KMS-11 (cell line): ENCODE data around the gene LRRC14B.

Experiments used
- H2AFZ ChIP-seq: fragments of 200-600 bp; sonication (generic); 2 replicates; pipeline ENCODE4 v1.6.1; 2016; ENCODE audit warnings: antibody characterized with exemption, mixed run types, low read depth
- H3K27ac ChIP-seq: fragments of 200-600 bp; sonication (generic); 2 replicates; pipeline ENCODE4 v1.6.1; 2016; ENCODE audit warnings: mild to moderate bottlenecking, mixed run types
- H3K27me3 ChIP-seq: fragments of 200-600 bp; sonication (generic); 2 replicates; pipeline ENCODE4 v1.6.1; 2017; ENCODE audit warnings: mild to moderate bottlenecking, low read depth, mixed run types, moderate library complexity; ENCODE audit not compliant: insufficient read depth
- H3K36me3 ChIP-seq: fragments of 200-600 bp; sonication (generic); 2 replicates; pipeline ENCODE4 v1.6.1; 2017; ENCODE audit warnings: mild to moderate bottlenecking, mixed run types; ENCODE audit not compliant: insufficient read depth
- H3K4me1 ChIP-seq: fragments of 200-600 bp; sonication (generic); 2 replicates; pipeline ENCODE4 v1.6.1; 2016; ENCODE audit warnings: mild to moderate bottlenecking, low read depth, mixed run types; ENCODE audit not compliant: poor library complexity, severe bottlenecking
- H3K4me2 ChIP-seq: fragments of 200-600 bp; sonication (generic); 2 replicates; pipeline ENCODE4 v1.7.0; 2016; ENCODE audit warnings: mild to moderate bottlenecking, mixed run types
- H3K4me3 ChIP-seq: fragments of 200-600 bp; sonication (generic); IDR thresholded peaks from 2 replicates; pipeline ENCODE4 v1.6.1; 2017; ENCODE audit warnings: low read depth, low read length, mixed read lengths; ENCODE audit not compliant: insufficient read depth
- H3K79me2 ChIP-seq: fragments of 200-600 bp; sonication (generic); 2 replicates; pipeline ENCODE4 v1.6.1; 2016; ENCODE audit warnings: low read depth, mixed run types; ENCODE audit not compliant: insufficient read depth
- H3K9ac ChIP-seq: fragments of 200-600 bp; sonication (generic); 2 replicates; pipeline ENCODE4 v1.6.1; 2016; ENCODE audit warnings: mild to moderate bottlenecking, mixed run types
- H4K20me1 ChIP-seq: fragments of 200-600 bp; sonication (generic); 2 replicates; pipeline ENCODE4 v1.6.1; 2016; ENCODE audit warnings: mild to moderate bottlenecking, mixed run types; ENCODE audit not compliant: insufficient read depth
- TF ChIP-seq, protein P1 (sequence below): fragments of 200-600 bp; sonication (generic); conservative IDR thresholded peaks from 2 replicates; pipeline ENCODE4 v1.6.1; 2017; ENCODE audit warnings: low read depth, mild to moderate bottlenecking, antibody characterized with exemption, low read length, moderate library complexity, mixed read lengths

The LRRC14B gene

DNA sequence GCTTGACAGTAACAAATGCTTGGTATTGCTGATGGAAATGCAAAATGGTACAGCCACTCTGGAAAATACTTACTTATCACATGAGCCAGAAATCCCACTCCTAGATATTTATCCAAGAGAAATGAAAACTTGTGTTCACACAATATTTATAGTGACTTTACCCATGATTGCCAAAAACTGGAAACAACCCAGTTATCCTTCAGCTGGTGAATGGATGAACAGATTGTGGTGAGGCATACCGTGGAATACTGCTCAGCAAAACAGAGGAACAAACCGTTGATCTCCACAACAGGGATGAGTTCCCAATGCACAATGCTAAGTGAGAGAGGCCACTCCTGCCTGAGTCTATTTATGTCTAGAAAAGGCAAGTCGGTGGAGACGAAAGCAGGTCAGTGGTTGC, 40.5 kb upstream of the LRRC14B start:
- H3K36me3 ChIP-seq, result no peaks in the 10 kb centered on the region

DNA sequence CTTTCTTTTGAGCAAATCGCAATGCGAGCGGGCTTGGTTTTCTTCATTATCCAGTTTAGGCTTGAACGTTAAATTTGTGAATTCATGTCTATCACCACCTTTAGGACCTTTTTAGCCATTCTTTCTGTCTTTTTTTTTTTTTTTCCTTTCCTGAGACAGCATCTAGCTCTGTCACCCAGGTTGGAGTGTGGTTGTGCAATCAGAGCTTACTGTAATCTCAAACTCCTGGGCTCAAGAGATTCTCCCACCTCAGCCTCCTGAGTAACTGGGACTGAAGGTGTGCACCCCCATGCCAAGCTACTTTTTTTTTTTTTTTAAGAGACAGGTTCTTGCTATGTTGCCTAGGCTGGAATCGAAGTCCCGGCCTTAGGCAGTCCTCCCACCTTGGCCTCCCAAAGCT, 39.2 kb upstream of the LRRC14B start:
- Histone ChIP-seq H3K79me2 (no peaks in the 10 kb centered on the region), H3K9ac (no peak overlapping the region), H3K36me3 (no peaks in the 10 kb centered on the region), H4K20me1 (no peaks in the 10 kb centered on the region), H3K4me2 (no peak overlapping the region), H3K4me3 (no peak overlapping the region), H3K4me1 (no peaks in the 10 kb centered on the region), H3K27me3 (no peaks in the 10 kb centered on the region), H2AFZ (no peak overlapping the region), H3K27ac (no peak overlapping the region)
- TF ChIP-seq, protein P1, sequence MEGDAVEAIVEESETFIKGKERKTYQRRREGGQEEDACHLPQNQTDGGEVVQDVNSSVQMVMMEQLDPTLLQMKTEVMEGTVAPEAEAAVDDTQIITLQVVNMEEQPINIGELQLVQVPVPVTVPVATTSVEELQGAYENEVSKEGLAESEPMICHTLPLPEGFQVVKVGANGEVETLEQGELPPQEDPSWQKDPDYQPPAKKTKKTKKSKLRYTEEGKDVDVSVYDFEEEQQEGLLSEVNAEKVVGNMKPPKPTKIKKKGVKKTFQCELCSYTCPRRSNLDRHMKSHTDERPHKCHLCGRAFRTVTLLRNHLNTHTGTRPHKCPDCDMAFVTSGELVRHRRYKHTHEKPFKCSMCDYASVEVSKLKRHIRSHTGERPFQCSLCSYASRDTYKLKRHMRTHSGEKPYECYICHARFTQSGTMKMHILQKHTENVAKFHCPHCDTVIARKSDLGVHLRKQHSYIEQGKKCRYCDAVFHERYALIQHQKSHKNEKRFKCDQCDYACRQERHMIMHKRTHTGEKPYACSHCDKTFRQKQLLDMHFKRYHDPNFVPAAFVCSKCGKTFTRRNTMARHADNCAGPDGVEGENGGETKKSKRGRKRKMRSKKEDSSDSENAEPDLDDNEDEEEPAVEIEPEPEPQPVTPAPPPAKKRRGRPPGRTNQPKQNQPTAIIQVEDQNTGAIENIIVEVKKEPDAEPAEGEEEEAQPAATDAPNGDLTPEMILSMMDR, result no peak

More for the DNA sequence above, 40.5 kb upstream of the LRRC14B start:
- Histone ChIP-seq H3K9ac (no peak overlapping the region), H3K4me1 (no peaks in the 10 kb centered on the region), H2AFZ (no peak overlapping the region), H3K27me3 (no peaks in the 10 kb centered on the region), H3K4me2 (no peak overlapping the region), H3K4me3 (no peak overlapping the region), H4K20me1 (no peaks in the 10 kb centered on the region), H3K27ac (no peak overlapping the region), H3K79me2 (no peaks in the 10 kb centered on the region)
- TF ChIP-seq, protein P1, result no peak

DNA sequence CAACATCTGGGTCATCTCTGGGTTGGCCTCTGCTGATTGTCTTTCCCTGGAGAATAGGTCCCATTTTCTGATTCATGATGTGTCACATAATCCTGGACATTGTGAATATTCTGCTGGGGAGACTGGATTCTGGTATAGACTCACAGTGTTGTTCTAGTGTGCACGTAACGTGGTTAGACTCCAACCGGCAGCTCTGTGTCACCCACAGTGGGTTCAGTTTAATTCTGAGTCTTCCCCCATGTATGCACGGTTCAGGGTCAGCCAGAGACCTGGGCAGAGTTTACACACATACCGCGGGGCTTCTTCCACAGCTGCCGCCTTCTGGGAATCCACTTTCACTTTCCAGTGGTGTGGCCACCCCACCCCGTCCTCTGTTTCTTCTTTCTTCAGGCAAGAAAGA, 38.0 kb upstream of the LRRC14B start:
- no peaks in the 10 kb centered on the region for H3K4me1 ChIP-seq

DNA sequence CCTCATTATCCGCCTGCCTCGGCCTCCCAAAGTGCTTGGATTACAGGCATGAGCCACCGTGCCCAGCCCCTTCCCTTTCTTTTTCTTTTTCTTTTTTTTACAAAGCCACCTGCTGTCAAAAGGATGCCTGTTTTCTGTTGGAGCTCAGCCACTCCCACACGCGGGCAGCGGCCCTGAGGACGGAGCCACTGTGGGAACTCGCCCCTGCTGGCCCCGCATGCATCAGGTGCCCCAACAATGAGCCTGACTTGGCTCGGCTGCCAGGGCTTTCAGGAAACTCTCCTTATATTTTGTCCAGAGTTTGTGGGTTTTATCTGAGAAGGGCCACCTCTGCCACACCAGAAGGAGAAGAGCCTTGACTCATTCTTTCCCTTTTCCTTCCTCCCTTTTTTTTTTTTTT, 37.1 kb upstream of the LRRC14B start:
- TF ChIP-seq, protein P1, result no peak
- no peak overlapping the region for H2AFZ ChIP-seq
- no peak overlapping the region for H3K27ac ChIP-seq
- H3K27me3 ChIP-seq, result no peaks in the 10 kb centered on the region
- H3K9ac ChIP-seq, result no peak overlapping the region
- H3K4me2 ChIP-seq, result no peak overlapping the region
- no peaks in the 10 kb centered on the region for H3K79me2 ChIP-seq
- H3K36me3 ChIP-seq, result no peaks in the 10 kb centered on the region
- no peaks in the 10 kb centered on the region for H4K20me1 ChIP-seq
- no peaks in the 10 kb centered on the region for H3K4me1 ChIP-seq
- no peak overlapping the region for H3K4me3 ChIP-seq

More for the DNA sequence above, 38.0 kb upstream of the LRRC14B start:
- no peaks in the 10 kb centered on the region for H3K27me3 ChIP-seq
- H2AFZ ChIP-seq, result no peak overlapping the region
- no peak overlapping the region for H3K9ac ChIP-seq
- H3K4me3 ChIP-seq, result no peak overlapping the region
- H3K36me3 ChIP-seq, result no peaks in the 10 kb centered on the region
- TF ChIP-seq, protein P1, result no peak
- no peaks in the 10 kb centered on the region for H3K79me2 ChIP-seq
- H3K27ac ChIP-seq, result no peak overlapping the region
- no peaks in the 10 kb centered on the region for H4K20me1 ChIP-seq
- H3K4me2 ChIP-seq, result no peak overlapping the region
